Stomach (tissue), 4 donors: ENCODE results near the gene RNF207.

Experiments
- POLR2A ChIP-seq, 4 donors: fragments of 450-650 bp; IDR thresholded peaks; one replicate each; pipeline ENCODE4 v1.6.1; 2016; ENCODE audit warnings: antibody characterized with exemption in 4 of 4, control low read depth in 2 of 4, mild to moderate bottlenecking in 1 of 4, moderate library complexity in 1 of 4
- POLR2AphosphoS5 ChIP-seq, 3 donors: sonication (generic); formaldehyde crosslinking; IDR thresholded peaks; one replicate each; pipeline ENCODE4 v1.6.1; 2016; ENCODE audit warnings: antibody characterized with exemption in 3 of 3
- TF ChIP-seq, protein P1 (sequence below), 7 experiments: fragments of 450-650 bp in 4 of 7; fragments of 200-600 bp in 3 of 7; sonication (generic) in 3 of 7; IDR thresholded peaks; one replicate each; pipeline ENCODE4 v1.5.1; 2016 to 2019; ENCODE audit warnings: antibody characterized with exemption in 7 of 7, control low read depth in 2 of 7, mild to moderate bottlenecking in 1 of 7

DNA sequence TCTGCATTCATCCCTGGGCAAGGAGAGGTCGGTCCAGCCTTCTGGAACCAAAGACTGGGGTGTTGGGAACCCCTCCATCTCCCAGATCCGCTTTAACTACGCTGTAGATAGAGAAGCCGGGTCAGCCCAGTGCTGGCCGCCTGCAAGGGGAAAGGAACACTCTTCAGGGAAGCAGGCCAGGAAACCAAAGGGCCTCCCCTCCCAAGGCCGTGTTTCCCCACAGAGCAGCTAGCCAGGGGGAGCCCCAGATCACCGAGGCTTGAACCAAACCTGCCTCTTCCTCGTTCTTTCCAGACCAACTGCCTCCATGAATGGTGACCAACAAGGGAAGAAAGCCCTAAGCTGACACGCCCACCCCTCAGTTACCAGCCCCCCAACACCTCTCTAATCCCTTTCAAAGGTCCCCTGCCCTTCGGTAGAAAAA, 24.6 kb upstream of the RNF207 start:
- TF ChIP-seq POLR2A (IDR thresholded peaks at IDR 0.05) = no peak
- TF ChIP-seq, protein P1, sequence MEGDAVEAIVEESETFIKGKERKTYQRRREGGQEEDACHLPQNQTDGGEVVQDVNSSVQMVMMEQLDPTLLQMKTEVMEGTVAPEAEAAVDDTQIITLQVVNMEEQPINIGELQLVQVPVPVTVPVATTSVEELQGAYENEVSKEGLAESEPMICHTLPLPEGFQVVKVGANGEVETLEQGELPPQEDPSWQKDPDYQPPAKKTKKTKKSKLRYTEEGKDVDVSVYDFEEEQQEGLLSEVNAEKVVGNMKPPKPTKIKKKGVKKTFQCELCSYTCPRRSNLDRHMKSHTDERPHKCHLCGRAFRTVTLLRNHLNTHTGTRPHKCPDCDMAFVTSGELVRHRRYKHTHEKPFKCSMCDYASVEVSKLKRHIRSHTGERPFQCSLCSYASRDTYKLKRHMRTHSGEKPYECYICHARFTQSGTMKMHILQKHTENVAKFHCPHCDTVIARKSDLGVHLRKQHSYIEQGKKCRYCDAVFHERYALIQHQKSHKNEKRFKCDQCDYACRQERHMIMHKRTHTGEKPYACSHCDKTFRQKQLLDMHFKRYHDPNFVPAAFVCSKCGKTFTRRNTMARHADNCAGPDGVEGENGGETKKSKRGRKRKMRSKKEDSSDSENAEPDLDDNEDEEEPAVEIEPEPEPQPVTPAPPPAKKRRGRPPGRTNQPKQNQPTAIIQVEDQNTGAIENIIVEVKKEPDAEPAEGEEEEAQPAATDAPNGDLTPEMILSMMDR (IDR thresholded peaks at IDR 0.05) = no peak
- TF ChIP-seq POLR2AphosphoS5 (IDR thresholded peaks at IDR 0.05) = no peak
